HG03571 (cell line): ENCODE measurements around the gene NHSL2.
A peak's percentile ranks its signal among the peaks of the same experiment; 100 is the strongest.
"Not testable (repeated sequence)": the region's sequence is repeated elsewhere in the genome, so short reads cannot be mapped to it uniquely, and the experiment has no call there.

Experiments
- ATAC-seq: cut with Tn5 transposase; IDR thresholded peaks from one replicate; pipeline ENCODE4 v1.9.1; 2021; ENCODE audit not compliant: unreplicated experiment

The NHSL2 gene

GRCh38 chrX:72158773-72159172 lies 248.1 kb downstream of the NHSL2 start:
- no peak for ATAC-seq

GRCh38 chrX:72159769-72160168 lies 249.1 kb downstream of the NHSL2 start:
- no peak for ATAC-seq

- ATAC-seq: no peak
Measured at GRCh38 chrX:72165551-72165950, 254.9 kb downstream of the NHSL2 start.

- no peak for ATAC-seq
Measured at GRCh38 chrX:72169008-72169728, 258.5 kb downstream of the NHSL2 start.

- ATAC-seq: not testable (repeated sequence)
Measured at GRCh38 chrX:72176289-72176688, 265.6 kb downstream of the NHSL2 start.

- ATAC-seq: no peak
Measured at GRCh38 chrX:72176981-72177380, 266.3 kb downstream of the NHSL2 start.

- no peak for ATAC-seq
Measured at GRCh38 chrX:72180539-72180938, 269.9 kb downstream of the NHSL2 start.

GRCh38 chrX:72181178-72182125 lies 270.8 kb downstream of the NHSL2 start, which contains the start of gene PIN4:
TSS of gene PIN4 (plus strand) at chrX:72181757. CDS start at chrX:72181786, 29 bp downstream.
- ATAC-seq: peak; percentile 96

- no peak for ATAC-seq
Measured at GRCh38 chrX:72182924-72183323, 272.3 kb downstream of the NHSL2 start.

- no peak for ATAC-seq
Measured at GRCh38 chrX:72201836-72202536, 291.3 kb downstream of the NHSL2 start.
